Dermis blood vessel endothelial cell (primary cell): ENCODE measurements around the gene AGO3. TPM values are rescaled to one million over a fixed set of nuclear protein-coding genes. Genes with fewer than 3 reads are reported as not detected.

Source experiments
- DNase-seq: peaks from one replicate; pipeline ENCODE4 v3.0.0; 2010
- total RNA-seq: library from RNA; depleted of rRNA; stranded (reverse); fragments of >200 nt; gene quantifications from 2 replicates; pipeline ENCODE4 v1.2.3, GENCODE V29; 2014

AGO3 gene
- total RNA-seq, 1 donor from 2014 or later, result 20.8 TPM

GRCh38 chr1:36097693-36098585 is 167.0 kb downstream of the AGO3 start:
- DNase-seq, result no peak

DNA sequence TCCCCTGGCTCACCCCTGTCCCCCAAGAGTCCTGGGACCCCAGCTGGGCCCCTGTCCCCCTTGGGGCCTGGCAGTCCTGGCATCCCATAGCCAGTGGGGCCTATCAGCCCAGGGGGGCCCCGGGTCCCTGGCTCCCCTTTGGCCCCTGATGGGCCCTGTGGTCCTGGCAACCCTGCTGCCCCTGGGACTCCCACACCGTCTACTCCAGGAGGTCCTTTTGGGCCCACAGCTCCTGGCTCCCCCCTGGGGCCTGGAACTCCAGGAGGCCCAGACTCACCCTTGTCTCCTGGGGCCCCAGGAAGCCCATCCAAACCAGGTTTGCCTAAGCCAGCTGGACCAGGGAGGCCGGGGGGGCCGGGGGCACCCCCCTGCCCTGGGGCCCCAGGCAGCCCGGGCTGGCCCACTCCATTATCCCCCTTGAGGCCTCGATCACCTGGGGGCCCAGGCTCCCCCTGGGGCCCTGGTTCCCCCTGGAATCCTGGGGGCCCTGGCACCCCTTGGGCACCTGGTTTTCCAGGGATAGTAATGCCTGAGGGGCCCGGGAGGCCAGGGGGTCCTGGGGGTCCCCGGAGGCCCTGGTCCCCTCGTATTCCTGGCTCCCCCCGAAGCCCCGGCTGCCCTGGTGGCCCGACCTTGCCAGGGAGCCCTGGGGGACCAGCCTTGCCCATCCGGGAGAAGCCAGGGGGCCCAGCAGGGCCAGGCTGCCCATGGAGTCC is 167.9 kb downstream of the AGO3 start:
- DNase-seq, result no peak

GRCh38 chr1:36099681-36100341 is 168.9 kb downstream of the AGO3 start:
- peak; percentile 86 for DNase-seq

DNA sequence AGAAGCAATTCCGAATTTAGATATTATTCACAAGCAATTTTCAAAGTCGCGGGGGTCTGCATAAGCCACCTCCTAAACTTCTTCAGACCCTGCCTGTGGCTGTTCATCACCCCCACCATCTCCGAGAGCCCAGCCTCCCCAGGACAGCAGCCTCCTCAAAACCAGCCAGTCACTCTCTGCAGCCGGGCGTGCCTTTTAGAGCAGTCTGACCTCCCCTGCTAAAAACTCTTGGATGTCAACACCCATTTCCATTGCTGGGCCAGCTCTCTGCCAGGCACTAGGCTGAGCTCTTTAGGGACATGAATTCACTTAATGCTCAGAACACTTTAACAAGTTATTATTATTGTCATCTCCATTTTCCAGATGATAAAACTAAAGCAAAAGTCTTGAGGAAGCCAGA is 169.5 kb downstream of the AGO3 start:
- no peak for DNase-seq

DNA sequence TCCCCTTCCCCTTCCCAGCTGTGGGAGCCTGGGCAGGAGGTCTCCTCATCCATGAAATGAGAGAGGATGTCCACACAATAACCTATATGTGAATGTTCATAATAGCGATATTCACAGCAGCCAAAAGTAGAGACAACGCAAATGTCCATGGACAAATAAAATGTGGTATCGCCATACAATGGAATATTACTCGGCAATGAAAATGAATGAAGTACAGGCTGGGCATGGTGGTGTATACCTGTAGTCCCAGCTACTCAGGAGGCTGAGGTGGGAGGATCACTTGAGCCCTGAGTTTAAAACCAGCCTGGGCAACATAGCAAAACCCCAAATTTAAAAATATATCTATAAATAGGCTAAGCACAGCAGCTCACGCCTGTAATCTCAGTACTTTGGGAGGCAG is 170.6 kb downstream of the AGO3 start:
- DNase-seq, result no peak

GRCh38 chr1:36106269-36106668 is 175.4 kb downstream of the AGO3 start:
- DNase-seq, result no peak

GRCh38 chr1:36107394-36107793 is 176.5 kb downstream of the AGO3 start:
- DNase-seq, result no peak

DNA sequence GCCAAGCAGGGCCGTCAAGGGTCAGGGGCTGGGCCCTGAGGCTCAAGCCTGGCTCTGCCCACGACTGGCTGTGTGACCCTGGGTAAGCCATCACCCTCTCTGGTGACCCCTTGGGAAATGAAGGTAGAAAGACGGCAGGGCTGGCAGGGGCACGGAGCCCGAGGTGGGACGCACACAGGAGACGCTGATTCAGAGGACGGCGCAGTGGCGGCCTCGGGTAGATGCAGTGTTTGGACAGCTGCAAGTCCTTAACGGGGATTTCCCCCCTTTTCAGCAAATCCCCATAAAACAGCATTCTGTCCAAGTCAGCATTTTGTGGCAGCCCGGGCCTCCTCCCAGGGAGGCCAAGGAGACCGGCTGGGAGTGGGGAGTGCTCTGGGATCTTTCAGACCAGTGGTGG is 177.4 kb downstream of the AGO3 start:
- no peak for DNase-seq

DNA sequence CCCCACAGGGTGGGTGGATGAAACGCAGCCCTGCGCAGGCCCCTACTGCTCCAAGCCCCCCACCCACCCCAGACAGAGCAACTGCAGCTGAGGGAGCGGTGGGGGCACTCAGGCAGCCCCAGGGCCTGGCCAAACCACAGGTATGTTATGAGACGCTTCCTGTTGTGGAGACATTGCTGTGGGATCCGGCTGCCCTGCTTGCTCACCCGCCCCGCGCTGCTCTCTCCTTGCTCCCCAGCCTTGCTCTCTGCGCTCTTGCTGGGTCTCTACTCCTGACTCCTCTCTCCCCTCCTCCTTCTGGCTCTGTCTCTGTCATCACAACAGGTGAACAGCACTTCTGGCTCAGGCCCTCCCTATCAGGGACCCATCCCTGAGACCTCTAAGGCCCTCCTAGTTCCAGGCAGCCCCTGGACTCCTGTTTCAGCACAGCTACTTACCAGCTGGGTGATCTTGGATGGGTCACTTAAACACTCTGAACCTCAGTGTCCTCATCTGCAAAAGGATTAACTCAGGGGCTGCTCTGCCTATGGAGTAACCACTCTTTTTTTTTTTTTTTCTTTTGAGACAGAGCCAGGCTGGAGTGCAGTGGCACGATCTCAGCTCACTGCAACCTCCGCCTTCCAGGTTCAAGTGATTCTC is 178.3 kb downstream of the AGO3 start:
- DNase-seq, result no peak

DNA sequence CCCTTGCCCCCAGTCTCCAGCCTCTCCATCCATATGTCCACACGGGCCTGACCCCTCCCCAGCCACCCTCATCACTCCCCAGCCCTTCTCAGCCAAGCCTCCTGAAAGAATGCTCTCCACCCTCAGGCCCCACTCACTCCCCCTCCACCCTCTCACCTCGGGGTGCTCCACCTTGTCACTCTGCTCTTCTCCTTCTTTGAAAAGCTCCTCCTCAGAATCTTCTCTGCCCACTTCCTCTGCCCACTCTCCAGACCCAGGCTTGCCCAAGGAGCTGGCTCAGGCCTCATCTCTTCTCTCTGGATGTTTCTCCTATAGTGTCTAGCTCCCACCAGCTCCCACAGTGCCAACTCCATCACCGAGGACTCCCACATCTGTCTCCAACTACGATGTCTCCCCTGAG is 180.2 kb downstream of the AGO3 start:
- DNase-seq, result no peak

- DNase-seq, result no peak
Observed at GRCh38 chr1:36112823-36113222, 181.9 kb downstream of the AGO3 start.

DNA sequence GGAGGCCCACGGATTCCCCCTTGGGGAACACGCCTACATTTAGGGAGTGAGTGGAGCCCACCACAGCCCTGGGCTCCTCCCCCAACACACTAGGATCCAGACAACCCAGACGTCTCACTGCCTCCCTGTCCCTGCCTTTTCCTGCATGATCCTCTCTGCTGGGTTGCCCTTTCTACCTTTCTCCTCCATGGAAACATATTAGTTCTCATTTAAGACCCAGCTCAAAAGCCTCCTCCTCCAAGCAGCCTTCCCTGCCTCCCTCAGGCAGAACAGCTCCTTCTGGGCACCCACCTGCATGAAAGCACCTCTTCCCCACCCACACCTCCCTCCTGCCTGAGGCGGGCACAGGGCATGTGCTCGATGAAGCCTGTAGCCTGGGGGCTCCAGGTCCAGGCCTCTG is 183.5 kb downstream of the AGO3 start:
- no peak for DNase-seq

- DNase-seq, result no peak
Observed at GRCh38 chr1:36115200-36115669, 184.3 kb downstream of the AGO3 start.

DNA sequence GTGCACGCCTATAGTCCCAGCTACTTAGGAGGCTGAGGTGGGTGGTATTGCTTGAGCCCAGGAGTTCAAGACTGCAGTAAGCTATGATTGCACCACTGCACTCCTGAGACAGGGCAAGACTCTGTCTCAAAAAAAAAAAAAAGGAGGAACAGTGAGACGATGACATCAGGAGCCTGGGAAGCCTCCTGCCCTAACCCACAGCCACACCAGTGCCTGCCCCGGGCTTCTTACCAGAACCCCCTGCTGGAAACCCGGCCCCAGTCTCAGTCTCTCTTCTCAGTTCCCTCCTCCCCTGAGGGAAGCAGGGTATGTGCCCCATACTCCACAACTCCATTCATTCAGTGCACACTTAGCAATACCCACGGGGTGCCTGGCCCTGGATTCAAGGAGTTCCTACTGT is 185.0 kb downstream of the AGO3 start:
- DNase-seq, result no peak

DNA sequence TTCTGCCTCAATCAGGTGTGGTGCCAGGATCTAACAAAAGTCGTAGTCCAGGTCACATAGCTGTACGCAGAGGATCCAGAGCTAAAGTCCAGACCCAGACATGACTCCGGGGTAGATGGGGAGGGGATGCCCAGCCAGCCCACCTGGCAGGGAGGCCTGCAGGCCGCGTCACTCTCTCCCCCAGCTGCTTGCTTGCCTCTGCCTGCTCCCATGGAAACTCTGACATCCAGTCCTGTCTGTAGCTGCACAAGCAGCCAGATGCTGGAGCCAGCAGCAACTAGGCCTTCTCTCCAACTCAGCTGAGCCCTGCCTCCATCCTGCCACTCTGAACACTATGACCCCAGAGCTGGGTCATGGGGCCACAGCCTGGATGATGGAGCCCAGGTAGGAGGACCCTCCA is 186.0 kb downstream of the AGO3 start:
- DNase-seq, result no peak

GRCh38 chr1:36118447-36119204 is 187.7 kb downstream of the AGO3 start:
- DNase-seq, result no peak

- no peak for DNase-seq
Observed at GRCh38 chr1:36119456-36119855, 188.6 kb downstream of the AGO3 start.

Other genes with a start within 250 kb of the AGO3 start
- 18.2 and 25.2 TPM in 2 replicates for gene C1orf216, start 212.2 kb upstream of the AGO3 start, total RNA-seq
- gene CLSPN, start 161.1 kb upstream of the AGO3 start, total RNA-seq, result 8.7 and 32.5 TPM in 2 replicates
- 24.3 and 29.3 TPM in 2 replicates for gene AGO4, start 123.1 kb upstream of the AGO3 start, total RNA-seq
- 9.7 and 29.3 TPM in 2 replicates for gene AGO1, start 47.9 kb upstream of the AGO3 start, total RNA-seq
- gene TEKT2, start 153.0 kb downstream of the AGO3 start, total RNA-seq, result 0.14 and 0.68 TPM in 2 replicates
- gene ADPRS, start 157.8 kb downstream of the AGO3 start, total RNA-seq, result 43.1 and 52.9 TPM in 2 replicates
- 3.0 and 3.2 TPM in 2 replicates for gene COL8A2, start 194.1 kb downstream of the AGO3 start, total RNA-seq
- 77.8 and 117 TPM in 2 replicates for gene TRAPPC3, start 218.4 kb downstream of the AGO3 start, total RNA-seq
- 77.9 and 106 TPM in 2 replicates for gene MAP7D1, start 225.1 kb downstream of the AGO3 start, total RNA-seq